ENCODE results near the gene EPHA10. TPM values are rescaled to one million over a fixed set of nuclear protein-coding genes. Genes with fewer than 3 reads are reported as not detected.

EPHA10 gene
- total RNA-seq, 4 donors from 2014 or later = not detected

DNA sequence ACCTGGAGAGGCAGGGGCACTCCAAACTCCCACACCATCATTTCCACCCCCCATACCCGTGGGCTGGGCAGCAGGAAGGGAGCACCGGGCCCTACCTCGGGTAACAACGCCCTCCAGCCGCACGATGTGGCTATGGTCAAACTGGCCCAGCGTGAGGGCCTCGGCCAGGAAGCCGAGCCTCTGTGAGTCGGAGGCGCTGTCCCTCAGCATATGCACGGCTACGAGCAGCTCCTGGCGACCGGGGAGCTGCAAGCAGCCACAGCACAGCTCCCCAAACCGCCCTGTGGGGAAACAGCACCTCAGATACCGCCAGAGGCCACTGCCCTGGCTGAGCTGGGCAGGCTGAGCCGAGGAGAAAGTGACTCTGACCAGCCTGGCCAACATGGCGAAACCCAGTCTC is 43.4 kb downstream of the EPHA10 start:
- TF ChIP-seq, protein P1, sequence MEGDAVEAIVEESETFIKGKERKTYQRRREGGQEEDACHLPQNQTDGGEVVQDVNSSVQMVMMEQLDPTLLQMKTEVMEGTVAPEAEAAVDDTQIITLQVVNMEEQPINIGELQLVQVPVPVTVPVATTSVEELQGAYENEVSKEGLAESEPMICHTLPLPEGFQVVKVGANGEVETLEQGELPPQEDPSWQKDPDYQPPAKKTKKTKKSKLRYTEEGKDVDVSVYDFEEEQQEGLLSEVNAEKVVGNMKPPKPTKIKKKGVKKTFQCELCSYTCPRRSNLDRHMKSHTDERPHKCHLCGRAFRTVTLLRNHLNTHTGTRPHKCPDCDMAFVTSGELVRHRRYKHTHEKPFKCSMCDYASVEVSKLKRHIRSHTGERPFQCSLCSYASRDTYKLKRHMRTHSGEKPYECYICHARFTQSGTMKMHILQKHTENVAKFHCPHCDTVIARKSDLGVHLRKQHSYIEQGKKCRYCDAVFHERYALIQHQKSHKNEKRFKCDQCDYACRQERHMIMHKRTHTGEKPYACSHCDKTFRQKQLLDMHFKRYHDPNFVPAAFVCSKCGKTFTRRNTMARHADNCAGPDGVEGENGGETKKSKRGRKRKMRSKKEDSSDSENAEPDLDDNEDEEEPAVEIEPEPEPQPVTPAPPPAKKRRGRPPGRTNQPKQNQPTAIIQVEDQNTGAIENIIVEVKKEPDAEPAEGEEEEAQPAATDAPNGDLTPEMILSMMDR (IDR thresholded peaks at IDR 0.05; ENCODE audit: low read depth) = no peak

DNA sequence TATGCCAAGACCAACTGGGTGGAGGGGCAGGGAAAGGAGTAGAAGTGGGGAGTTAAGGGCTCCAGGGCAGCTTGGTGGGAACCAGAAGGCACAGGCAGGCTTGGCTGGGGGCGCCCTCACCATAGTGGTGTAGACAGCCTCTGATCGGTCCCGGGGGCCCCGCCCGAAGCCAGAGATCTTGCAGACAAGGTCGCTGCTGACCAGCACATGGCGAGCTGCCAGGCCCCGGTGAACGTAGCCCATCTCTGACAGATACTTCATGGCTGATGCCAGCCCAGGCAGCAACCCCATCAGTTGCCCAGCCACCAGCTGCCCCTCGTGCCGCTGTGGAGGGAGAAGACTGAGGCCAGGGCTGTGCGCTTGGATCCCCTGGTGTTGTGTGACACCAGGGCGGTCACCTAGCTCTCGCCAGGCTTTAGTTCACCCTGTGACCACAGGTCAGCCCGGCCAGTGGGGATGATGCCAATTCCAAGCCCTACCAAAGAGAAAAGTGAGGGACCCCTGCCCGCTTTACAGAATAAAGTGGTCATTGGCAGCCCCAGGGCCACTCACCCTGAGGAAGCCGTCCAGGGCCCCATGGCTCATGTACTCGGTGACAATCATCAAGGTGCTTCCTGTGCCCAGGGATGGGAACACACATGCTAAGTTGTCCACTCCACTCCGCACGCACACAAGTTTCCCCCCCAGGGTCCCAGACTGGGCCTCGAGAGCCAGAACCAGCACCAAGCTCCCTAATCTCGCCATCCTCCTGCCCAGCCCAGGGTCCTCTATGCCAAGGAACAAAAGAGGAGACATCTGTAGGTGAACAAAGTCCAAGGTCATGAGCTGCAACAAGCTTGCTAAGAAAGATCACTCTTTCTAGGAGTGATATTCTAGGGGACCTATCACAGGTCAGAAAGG is 44.4 kb downstream of the EPHA10 start:
- TF ChIP-seq, protein P1 (IDR thresholded peaks at IDR 0.05; ENCODE audit: low read depth) = no peak

- TF ChIP-seq, protein P1 (IDR thresholded peaks at IDR 0.05; ENCODE audit: low read depth) = no peak
Observed at GRCh38 chr1:37719572-37720195, 45.2 kb downstream of the EPHA10 start.

DNA sequence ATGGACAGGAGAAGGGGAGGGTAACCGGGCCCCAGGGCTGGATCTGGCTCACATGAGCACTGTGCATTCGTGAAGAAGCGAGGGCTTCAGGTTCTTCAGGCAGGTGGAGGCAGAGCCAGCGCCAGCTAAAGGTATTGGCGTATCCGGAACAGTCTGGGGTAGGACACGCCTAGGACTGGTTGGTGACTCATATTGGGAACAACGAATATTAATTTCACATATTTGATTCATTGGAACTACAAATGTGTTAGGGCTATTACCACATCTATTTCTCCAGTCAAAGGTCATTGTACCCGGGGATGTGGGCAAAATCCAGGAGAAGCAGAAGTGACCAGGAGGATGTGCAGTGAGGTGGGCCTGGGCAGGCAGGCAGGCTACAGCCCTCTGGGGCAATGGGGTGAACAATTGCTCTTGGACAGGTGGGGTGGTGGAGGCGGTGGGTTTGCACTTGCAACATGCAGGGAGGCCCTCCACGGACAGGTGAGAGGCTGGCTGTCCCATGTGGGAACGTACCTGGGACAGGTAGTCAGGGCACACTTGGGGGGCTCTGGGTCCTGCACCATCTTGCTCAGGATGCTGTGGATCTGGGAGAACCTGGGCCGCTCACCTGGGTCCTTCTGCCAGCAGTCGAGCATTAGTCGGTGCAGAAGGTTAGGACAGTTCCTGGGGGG is 45.9 kb downstream of the EPHA10 start:
- TF ChIP-seq, protein P1 (IDR thresholded peaks at IDR 0.05; ENCODE audit: low read depth) = no peak

- TF ChIP-seq, protein P1 (IDR thresholded peaks at IDR 0.05; ENCODE audit: low read depth) = no peak
Observed at GRCh38 chr1:37718181-37718900, 46.6 kb downstream of the EPHA10 start.

GRCh38 chr1:37717631-37718030 is 47.3 kb downstream of the EPHA10 start:
- TF ChIP-seq, protein P1 (IDR thresholded peaks at IDR 0.05; ENCODE audit: low read depth) = no peak

All from subcutaneous adipose tissue (tissue), 4 donors.